CD4-positive, alpha-beta T cell treated with Interferon gamma for 1 hour (primary cell): Measurements from ENCODE around the gene ATP11A.
"Not testable (repeated sequence)": the region's sequence is repeated elsewhere in the genome, so short reads cannot be mapped to it uniquely, and the experiment has no call there.

ENCODE experiments used
- DNase-seq: peaks from one replicate; pipeline ENCODE4 v3.0.0-alpha.2; 2020

ATP11A gene

GRCh38 chr13:112779856-112780604 lies 90.2 kb downstream of the ATP11A start:
- no peak for DNase-seq

- no peak for DNase-seq
Observed at GRCh38 chr13:112781287-112781686, 91.4 kb downstream of the ATP11A start.

- DNase-seq, result no peak
Observed at GRCh38 chr13:112781881-112782361, 92.1 kb downstream of the ATP11A start.

GRCh38 chr13:112782429-112783010 lies 92.7 kb downstream of the ATP11A start:
- no peak for DNase-seq

GRCh38 chr13:112783135-112783977 lies 93.5 kb downstream of the ATP11A start:
- DNase-seq, result no peak

GRCh38 chr13:112783978-112784371 lies 94.1 kb downstream of the ATP11A start:
- no peak for DNase-seq

DNA sequence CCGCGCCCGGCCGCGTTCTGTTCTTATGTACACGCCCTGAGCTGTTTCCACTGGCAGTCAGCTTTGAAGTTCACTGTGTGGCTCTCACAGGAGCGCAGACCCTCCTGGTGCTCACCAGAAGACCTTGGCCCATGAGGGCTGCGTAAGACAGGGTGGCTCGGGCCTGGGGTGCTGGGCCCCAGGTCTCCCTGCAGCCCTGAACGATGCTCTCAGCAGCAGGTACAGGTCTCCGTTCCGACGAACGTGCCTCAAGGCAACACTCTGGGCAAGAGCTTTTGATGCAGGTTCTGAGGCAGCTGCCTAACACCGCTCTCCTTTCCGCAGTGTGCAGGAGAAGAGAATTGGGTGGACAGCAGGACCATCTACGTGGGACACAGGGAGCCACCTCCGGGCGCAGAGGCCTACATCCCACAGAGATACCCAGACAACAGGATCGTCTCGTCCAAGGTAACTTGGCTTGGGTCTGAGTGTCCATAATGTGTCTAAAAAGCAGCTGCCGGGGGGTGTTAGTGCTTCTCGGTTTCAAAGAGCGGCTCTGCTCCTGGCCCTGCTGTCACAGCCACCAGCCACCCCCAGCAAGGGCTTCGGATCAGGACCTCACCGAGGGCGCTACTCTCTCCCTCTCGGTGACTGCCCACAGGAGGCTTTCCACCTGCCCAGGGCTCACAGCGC lies 95.1 kb downstream of the ATP11A start:
- no peak for DNase-seq

GRCh38 chr13:112785483-112785856 lies 95.6 kb downstream of the ATP11A start:
- no peak for DNase-seq

GRCh38 chr13:112786810-112787209 lies 97.0 kb downstream of the ATP11A start:
- not testable (repeated sequence) for DNase-seq

GRCh38 chr13:112790735-112791641 lies 101.2 kb downstream of the ATP11A start:
- DNase-seq, result no peak

DNA sequence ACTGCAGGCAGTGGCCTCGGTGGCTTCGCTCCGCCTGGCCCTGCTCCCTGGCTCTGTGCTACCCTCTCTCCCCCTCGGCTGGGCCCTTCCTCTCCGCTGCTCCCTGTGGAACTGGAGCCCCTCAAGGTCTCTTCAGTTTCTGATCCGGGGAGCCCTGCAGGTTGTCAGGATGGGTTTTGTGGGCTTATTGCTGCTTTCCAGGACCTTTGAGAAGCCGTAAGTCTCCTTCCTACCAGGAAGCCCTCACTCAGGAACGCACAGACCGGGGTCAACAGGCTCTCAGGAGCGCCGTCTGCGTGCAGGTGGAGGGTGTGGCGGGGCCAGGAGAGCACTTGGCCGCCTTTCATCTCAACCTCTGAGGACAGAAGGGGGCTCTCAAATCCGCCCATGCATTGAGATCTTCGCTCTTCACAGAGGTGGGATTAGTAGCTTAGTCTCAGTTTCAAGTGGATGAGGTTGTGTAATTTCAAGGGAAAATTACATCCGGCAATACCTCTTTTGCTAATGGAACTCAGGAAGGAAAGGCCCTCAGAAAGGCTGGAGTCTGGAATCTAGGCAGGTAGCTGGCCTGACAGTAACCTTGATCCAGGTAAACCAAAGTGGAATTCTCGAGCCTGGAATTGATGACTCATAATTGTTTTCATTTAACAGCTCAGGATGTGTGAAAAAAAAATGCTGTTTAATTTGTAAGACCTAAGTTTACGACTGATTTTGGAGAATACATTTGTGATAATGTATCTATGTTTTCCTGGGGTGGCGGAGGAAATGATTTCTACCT lies 102.0 kb downstream of the ATP11A start:
- no peak for DNase-seq

- no peak for DNase-seq
Observed at GRCh38 chr13:112792511-112792910, 102.7 kb downstream of the ATP11A start.

DNA sequence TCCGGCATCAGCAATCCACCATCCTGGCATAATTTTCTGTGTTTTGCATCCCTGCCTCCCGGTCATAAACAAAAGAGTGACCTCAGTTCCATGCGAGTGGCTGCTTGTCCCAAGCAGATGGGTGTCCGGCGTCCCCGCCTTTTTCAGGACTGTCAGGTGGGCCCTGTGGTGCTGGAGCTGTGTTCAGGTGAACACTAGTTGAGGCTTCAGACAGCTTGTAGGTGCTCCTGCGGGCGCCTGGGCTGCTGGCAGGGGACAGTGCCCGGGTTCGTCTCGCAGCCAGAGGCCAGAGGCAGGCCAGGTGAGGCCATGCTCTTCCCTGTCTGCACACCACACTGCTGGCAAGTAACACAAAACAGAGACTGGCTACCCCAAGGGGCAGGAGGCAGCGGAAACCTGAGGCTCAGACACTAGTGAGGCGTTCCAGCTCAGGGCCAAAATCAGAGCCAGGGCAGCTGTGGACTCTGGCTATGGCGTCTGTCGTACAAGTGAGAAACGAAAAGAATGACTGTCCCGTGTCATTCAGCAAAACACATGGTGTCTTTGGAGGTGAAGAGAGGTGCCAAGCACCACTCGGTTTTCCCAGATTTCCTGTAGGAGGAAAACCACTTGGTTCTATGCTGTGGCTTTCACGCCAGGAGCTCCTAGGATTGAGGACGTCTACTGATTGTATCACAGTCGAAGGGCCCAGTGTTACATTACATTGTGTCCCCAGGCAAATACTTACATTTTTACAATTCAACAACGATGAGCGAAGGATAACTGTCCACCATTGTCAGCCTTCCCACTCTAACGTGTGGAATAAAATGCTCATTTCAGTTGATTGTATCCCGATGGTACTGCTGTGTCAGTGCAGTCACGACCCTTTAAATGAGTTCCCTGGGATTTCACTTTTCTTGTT lies 104.0 kb downstream of the ATP11A start:
- DNase-seq, result no peak

GRCh38 chr13:112795277-112795676 lies 105.4 kb downstream of the ATP11A start:
- DNase-seq, result no peak

- no peak for DNase-seq
Observed at GRCh38 chr13:112796190-112796915, 106.5 kb downstream of the ATP11A start.

- no peak for DNase-seq
Observed at GRCh38 chr13:112799394-112799793, 109.6 kb downstream of the ATP11A start.

DNA sequence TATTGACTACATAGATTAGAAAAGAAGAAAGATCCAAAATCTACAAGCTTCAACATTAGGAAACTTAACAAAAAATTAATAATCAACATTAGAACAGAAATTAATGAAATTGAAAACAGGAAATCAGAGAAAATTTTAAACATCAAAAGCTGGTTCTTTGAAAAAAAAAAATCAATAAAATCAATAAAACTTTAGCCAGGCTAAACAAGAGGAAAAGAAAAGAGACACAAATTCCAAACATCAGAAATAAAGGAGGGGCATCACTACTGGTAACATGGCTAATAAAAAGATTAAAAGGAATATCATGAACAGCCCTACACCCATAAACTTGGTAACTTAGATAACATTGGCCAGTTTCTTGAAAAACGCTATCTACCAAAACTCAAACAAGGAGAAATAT lies 110.2 kb downstream of the ATP11A start:
- DNase-seq, result no peak

- not testable (repeated sequence) for DNase-seq
Observed at GRCh38 chr13:112800807-112801206, 111.0 kb downstream of the ATP11A start.

DNA sequence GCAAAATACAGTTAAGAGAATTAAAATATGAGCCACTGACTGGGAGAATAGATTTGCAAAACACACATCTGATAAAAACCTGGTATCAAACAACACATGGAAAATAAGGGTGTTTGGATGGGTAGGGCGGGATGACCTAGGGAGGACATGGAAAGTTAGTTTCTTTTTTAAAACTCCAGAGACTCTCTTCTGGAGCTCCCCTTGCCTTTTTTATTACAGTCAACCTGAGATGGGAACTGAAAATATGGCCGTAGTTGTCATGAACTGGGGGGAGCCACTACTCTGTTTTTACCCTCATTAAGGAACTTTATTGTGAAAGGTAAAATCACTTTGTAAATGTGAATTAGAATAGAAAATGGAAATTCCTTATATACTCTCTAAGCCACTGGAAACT lies 113.0 kb downstream of the ATP11A start:
- DNase-seq, result no peak
